Tibial nerve (tissue), 4 donors: ENCODE measurements around the gene PPIF.
"Not testable (repeated sequence)": the region's sequence is repeated elsewhere in the genome, so short reads cannot be mapped to it uniquely, and the experiment has no call there.

Source experiments
- EP300 ChIP-seq, 2 donors: sonication (generic); formaldehyde crosslinking; IDR thresholded peaks; one replicate each; pipeline ENCODE4 v1.6.1; 2017; ENCODE audit warnings: antibody characterized with exemption in 2 of 2, mild to moderate bottlenecking in 1 of 2
- POLR2A ChIP-seq, 2 donors: fragments of 450-650 bp; IDR thresholded peaks; one replicate each; pipeline ENCODE4 v1.6.1; 2017; ENCODE audit warnings: antibody characterized with exemption in 2 of 2, mild to moderate bottlenecking in 2 of 2, moderate library complexity in 2 of 2
- TF ChIP-seq, protein P1 (sequence below), 5 experiments: fragments of 200-600 bp in 3 of 5; fragments of 450-650 bp in 2 of 5; sonication (generic) in 3 of 5; IDR thresholded peaks; one replicate each; pipeline ENCODE4 v1.5.1; 2016 to 2019; ENCODE audit warnings: antibody characterized with exemption in 5 of 5, mild to moderate bottlenecking in 3 of 5, moderate library complexity in 2 of 5

DNA sequence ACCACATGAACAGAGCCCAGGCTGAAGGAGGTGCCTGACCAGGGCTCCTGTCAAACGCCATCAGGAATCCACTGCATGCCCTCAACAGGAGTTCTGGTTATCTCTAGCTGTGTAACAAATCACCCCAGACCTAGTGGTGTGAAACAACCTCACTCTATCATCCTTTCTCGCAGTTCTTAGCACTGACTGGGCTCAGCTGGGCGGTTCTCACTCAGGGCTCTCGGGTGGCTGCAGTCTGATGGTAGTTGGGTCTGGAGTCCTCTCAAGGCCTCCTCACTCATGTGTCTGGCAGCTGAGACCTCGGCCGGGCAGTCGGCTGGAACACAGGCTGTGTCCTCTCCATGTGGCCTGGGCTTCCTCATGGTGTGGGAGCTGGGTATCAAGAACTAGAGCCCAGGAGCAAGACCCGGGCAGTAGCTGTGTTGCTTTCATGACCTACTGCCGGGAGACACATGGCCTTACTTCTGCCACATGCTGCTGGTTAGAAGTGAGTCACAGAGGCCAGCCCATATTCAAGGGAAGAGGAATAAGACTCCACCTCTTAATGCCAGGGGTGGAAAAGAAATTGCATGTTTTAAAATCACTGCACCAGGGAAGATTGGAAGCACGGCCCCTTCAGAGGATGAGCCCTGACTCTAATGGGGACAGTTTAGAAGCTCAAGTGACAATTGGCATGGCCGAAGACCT is 9.3 kb upstream of the PPIF start:
- TF ChIP-seq, protein P1, sequence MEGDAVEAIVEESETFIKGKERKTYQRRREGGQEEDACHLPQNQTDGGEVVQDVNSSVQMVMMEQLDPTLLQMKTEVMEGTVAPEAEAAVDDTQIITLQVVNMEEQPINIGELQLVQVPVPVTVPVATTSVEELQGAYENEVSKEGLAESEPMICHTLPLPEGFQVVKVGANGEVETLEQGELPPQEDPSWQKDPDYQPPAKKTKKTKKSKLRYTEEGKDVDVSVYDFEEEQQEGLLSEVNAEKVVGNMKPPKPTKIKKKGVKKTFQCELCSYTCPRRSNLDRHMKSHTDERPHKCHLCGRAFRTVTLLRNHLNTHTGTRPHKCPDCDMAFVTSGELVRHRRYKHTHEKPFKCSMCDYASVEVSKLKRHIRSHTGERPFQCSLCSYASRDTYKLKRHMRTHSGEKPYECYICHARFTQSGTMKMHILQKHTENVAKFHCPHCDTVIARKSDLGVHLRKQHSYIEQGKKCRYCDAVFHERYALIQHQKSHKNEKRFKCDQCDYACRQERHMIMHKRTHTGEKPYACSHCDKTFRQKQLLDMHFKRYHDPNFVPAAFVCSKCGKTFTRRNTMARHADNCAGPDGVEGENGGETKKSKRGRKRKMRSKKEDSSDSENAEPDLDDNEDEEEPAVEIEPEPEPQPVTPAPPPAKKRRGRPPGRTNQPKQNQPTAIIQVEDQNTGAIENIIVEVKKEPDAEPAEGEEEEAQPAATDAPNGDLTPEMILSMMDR (IDR thresholded peaks at IDR 0.05) = not testable (repeated sequence)
- TF ChIP-seq POLR2A, EP300 (IDR thresholded peaks at IDR 0.05): not testable (repeated sequence)
